Suprapubic skin (tissue), 4 donors: Measurements from ENCODE around the gene ZNF598. TPM values are rescaled to one million over a fixed set of nuclear protein-coding genes. Genes with fewer than 3 reads are reported as not detected.

Experiments used
- DNase-seq, 2 donors: peaks; one replicate each; pipeline ENCODE4 v3.0.0-alpha.2; 2019; ENCODE audit warnings: low spot score in 2 of 2
- H3K27ac ChIP-seq: fragments of 200-600 bp; sonication (generic); one replicate; pipeline ENCODE4 v1.5.1; 2019
- H3K27me3 ChIP-seq: fragments of 200-600 bp; sonication (generic); one replicate; pipeline ENCODE4 v1.5.1; 2019
- H3K36me3 ChIP-seq: fragments of 200-600 bp; sonication (generic); one replicate; pipeline ENCODE4 v1.5.1; 2019
- H3K4me1 ChIP-seq: fragments of 200-600 bp; sonication (generic); one replicate; pipeline ENCODE4 v1.5.1; 2019
- H3K4me3 ChIP-seq: fragments of 200-600 bp; sonication (generic); one replicate; pipeline ENCODE4 v1.5.1; 2019; ENCODE audit warnings: mild to moderate bottlenecking
- H3K9me3 ChIP-seq: fragments of 200-600 bp; sonication (generic); one replicate; pipeline ENCODE4 v1.5.1; 2019
- EP300 ChIP-seq: sonication (generic); formaldehyde crosslinking; IDR thresholded peaks from one replicate; pipeline ENCODE4 v1.6.1; 2017; ENCODE audit warnings: antibody characterized with exemption
- POLR2A ChIP-seq, 2 donors: fragments of 450-650 bp; IDR thresholded peaks; one replicate each; pipeline ENCODE4 v1.6.1; 2017; ENCODE audit warnings: antibody characterized with exemption in 2 of 2, mild to moderate bottlenecking in 2 of 2, moderate library complexity in 2 of 2
- POLR2AphosphoS5 ChIP-seq, 3 donors: sonication (generic); formaldehyde crosslinking; IDR thresholded peaks; one replicate each; pipeline ENCODE4 v1.6.1; 2017; ENCODE audit warnings: antibody characterized with exemption in 3 of 3
- WGBS: methylation state at CpG from one replicate; pipeline ENCODE4 v1.1.5; 2018; 5-methylcytosine and 5-hydroxymethylcytosine counted together
- total RNA-seq, 4 donors: library from RNA; depleted of rRNA; stranded (reverse); fragments of >200 nt; gene quantifications; one replicate each; pipeline ENCODE4 v1.1.0, GENCODE V29; 2016
- TF ChIP-seq, protein P1 (sequence below), 2 donors: fragments of 200-600 bp in 1 of 2; fragments of 450-650 bp in 1 of 2; sonication (generic) in 1 of 2; IDR thresholded peaks; one replicate each; pipeline ENCODE4 v1.5.1; 2016 to 2019; ENCODE audit warnings: antibody characterized with exemption in 2 of 2, mild to moderate bottlenecking in 1 of 2, moderate library complexity in 1 of 2

ZNF598 gene
- total RNA-seq, 4 donors from 2014 or later = 69.4 to 103 (median 84.0) TPM

DNA sequence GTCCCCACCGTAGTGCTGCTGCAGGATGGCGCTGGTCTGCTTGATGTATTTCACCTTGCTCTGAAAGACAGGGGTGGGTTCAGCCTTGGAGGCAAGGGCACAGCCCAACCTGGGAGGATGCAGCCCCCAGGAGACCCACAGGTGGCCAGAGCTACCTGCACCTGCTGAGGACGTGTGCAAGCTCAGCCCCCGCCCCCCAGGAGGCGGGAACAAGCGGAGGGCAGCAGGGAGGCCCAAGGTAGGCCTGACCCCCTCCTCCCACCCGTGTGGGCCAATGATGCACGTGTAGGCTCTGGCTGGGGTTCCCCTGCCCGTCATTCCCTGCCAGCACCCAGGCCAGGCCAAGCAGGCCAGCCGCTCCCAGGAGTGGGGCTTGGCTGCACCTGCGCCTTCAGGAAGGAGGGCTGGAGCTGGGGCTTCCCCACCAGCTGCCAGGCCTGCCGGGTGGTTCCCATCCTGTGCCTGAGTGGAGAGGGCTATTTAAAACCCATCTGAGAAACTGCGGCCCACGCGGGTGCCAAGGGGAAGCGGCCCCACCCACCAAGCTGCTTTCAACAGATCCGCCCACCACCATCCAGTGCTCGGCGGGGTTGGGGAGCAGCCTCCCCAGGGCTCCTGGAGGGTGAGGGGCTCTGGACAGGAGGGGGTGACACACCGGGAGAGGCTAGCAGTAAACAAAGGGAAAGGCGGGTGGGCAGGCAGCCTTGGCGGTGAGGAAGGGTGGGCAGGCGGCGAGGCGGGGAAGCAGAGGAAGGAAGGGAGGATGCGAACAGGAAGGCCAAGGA is 34.2 kb upstream of the ZNF598 start:
- 62% methylated on average over 16 of the region's 26 CpGs for WGBS
- DNase-seq = peak in 1 of 2 donors; percentile 70
- peaks cover 68% of the 10 kb centered on the region for H3K4me1 ChIP-seq
- H3K36me3 ChIP-seq = no peaks in the 10 kb centered on the region
- peak overlapping the region; percentile 10 for H3K27ac ChIP-seq
- H3K4me3 ChIP-seq = no peak overlapping the region
- TF ChIP-seq EP300 (no peak), POLR2A (IDR thresholded peaks at IDR 0.05) (no peak), POLR2AphosphoS5 (IDR thresholded peaks at IDR 0.05) (no peak)
- H3K27me3 ChIP-seq = no peaks in the 10 kb centered on the region
- no peaks in the 10 kb centered on the region for H3K9me3 ChIP-seq

DNA sequence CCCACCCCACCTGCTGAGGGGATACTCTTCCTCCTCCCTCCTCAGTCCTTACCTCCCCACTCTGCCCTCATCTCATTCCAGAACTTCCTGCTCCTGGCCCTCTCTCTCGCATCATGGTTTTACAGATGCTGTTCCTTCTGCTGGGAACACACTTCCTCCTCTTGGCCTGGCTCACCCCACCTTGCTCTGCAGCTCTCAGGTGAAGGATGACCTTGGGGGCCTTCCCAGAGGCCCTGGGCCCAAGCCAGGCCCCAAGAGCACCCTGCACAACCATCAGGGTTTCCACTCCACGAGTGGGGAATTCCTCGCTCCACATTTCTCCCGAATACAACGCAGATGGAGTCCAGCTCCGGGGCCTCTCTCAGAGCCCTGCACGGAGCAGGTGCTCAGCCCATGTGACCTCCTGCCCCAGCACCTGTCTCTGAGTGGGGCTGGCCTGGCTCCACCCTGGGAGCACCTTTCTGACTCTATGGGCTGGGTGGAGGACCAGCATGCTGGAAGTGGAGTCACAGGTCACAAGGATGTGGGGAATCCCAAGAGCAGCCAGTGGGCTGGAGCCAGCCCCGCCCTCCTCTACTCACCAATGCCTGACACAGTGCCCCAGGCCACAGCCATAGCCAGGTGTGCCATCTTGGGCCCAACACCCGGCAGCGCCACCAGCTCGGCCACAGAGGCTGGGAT is 33.5 kb upstream of the ZNF598 start:
- WGBS = 78% methylated on average over 6 of the region's 11 CpGs
- H3K4me1 ChIP-seq = peaks cover 70% of the 10 kb centered on the region

DNA sequence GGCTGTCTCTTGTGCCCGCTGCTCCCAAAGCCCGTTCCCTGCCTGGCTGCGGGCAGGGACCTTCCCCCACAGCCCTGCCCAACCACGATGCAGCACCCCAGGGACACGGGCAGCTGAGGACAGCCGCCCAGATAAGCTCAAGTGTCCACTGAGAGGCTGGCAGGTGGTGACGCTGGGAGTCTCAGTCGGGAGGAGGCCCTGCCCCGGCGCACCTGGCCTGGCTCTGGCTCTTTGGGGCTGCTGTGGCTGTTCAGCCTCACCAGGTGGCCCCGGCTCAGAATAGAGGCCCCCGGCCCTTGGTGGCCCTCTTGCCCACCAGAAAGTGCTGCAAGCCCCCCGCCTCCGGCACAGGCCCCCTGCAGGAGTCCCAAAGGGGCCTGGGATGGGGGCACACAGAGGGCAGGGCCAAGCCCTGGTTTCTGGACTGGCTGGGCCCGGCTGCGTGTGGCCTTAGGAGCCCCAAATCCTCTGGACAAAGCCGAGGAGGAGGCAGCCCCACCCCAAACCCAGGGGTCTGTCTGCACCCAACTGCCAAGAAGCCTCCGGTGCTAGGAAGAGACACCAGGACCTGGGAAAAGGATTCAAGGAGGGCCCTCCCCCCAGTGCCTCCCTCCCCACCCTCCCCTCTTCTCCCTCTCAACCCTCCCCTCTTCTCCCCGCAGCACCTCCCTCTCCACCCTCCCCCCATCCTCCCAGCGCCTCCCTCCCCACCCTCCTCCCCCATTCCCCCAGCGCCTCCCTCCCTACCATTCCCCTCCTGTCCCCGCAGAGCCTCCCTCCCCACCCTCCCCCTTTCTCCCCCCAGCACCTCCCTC is 32.8 kb upstream of the ZNF598 start:
- no peaks in the 10 kb centered on the region for H3K9me3 ChIP-seq
- H3K4me3 ChIP-seq = no peak overlapping the region
- H3K27me3 ChIP-seq = no peaks in the 10 kb centered on the region
- peaks cover 4% of the 10 kb centered on the region for H3K36me3 ChIP-seq
- H3K4me1 ChIP-seq = peaks cover 76% of the 10 kb centered on the region
- no peak for DNase-seq
- TF ChIP-seq EP300 (no peak), POLR2A (IDR thresholded peaks at IDR 0.05) (no peak), POLR2AphosphoS5 (IDR thresholded peaks at IDR 0.05) (no peak)
- TF ChIP-seq, protein P1, sequence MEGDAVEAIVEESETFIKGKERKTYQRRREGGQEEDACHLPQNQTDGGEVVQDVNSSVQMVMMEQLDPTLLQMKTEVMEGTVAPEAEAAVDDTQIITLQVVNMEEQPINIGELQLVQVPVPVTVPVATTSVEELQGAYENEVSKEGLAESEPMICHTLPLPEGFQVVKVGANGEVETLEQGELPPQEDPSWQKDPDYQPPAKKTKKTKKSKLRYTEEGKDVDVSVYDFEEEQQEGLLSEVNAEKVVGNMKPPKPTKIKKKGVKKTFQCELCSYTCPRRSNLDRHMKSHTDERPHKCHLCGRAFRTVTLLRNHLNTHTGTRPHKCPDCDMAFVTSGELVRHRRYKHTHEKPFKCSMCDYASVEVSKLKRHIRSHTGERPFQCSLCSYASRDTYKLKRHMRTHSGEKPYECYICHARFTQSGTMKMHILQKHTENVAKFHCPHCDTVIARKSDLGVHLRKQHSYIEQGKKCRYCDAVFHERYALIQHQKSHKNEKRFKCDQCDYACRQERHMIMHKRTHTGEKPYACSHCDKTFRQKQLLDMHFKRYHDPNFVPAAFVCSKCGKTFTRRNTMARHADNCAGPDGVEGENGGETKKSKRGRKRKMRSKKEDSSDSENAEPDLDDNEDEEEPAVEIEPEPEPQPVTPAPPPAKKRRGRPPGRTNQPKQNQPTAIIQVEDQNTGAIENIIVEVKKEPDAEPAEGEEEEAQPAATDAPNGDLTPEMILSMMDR (IDR thresholded peaks at IDR 0.05) = no peak
- no peak overlapping the region for H3K27ac ChIP-seq
- WGBS = 64% methylated on average over 9 of the region's 22 CpGs

More for the DNA sequence above, 33.5 kb upstream of the ZNF598 start:
- Histone ChIP-seq H3K4me3 (no peak overlapping the region), H3K27me3 (no peaks in the 10 kb centered on the region), H3K9me3 (no peaks in the 10 kb centered on the region), H3K36me3 (no peaks in the 10 kb centered on the region), H3K27ac (no peak overlapping the region)
- peak in 1 of 2 donors; percentile 65 for DNase-seq
- TF ChIP-seq POLR2A (IDR thresholded peaks at IDR 0.05) (no peak), POLR2AphosphoS5 (IDR thresholded peaks at IDR 0.05) (no peak), EP300 (no peak)
- TF ChIP-seq, protein P1 (IDR thresholded peaks at IDR 0.05) = no peak

DNA sequence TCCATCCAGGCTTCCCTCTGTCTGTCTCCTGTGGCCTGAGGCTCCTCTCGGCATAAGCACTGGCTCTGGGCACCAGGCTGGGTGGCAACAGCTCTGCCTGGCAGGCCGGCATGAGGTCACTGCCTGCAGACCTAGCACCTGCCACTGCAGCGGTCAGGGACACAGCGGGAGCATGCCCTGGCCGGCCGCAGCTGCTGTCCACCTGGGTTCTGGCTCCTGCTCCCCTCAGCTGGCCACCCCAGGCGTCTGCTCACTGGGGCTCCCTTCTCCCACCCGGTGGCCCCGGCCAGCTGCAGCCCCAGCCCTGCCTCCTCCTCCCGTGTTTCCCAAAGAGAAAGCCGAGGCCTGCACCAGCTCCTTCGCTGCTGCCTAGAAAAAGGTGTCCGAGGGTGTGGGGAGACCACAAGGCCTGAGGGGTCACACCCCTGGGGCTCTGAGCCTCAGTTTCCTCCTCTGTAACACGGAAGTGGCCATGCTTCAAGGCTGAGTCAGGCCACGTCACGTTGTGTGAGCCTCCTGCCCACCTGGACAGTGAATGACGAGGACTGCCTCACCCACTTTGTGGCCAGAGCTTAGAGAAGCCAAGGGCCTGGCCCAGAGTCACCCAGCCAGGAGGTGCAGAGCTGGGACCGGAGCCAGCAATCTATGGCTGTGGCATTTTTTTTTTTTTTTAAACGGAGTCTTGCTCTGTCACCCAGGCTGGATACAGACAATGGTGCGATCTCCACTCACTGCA is 31.3 kb upstream of the ZNF598 start:
- Histone ChIP-seq H3K36me3 (peaks cover 9% of the 10 kb centered on the region), H3K4me1 (peaks cover 75% of the 10 kb centered on the region), H3K27ac (no peak overlapping the region), H3K9me3 (no peaks in the 10 kb centered on the region), H3K27me3 (no peaks in the 10 kb centered on the region), H3K4me3 (no peak overlapping the region)
- TF ChIP-seq POLR2AphosphoS5 (IDR thresholded peaks at IDR 0.05) = no peak
- WGBS = 94% methylated on average over 7 of the region's 20 CpGs
- peak in 1 of 2 donors; percentile 60 for DNase-seq

DNA sequence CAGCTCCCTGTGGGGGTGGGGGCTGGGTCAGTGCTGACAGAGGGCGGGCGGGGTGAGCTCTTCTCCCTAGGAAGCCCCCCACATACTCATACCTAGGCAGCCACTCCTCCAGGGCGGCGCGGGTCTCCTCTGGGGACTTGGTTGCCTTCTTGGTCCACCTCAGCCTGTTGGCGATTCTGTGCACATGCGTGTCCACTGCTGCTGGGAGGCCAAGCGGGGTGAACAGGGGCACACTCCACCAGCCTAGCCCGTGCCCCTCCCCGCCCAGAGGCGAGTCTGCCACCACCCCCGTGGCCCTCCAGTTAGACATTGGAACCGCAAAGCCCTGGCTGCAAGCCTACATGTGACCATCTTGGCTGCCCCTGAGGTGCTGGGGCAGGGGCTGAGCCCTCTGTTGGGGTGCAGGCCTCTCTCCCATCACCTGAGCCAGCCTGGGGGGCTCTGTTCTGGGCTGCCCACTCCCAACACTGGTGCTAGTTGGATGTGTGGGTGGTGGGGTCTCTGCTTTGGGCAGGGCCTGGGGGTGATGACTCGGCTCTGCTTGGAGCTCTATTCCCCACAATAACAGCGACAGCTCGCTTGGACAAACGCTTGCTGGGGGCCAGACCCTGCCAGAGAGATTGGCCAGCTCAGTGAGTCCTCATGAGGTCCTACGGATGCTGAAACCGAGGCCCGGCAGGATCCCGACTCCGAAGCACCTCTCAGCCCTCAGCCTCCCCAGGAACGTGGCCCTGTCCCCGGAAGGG is 30.6 kb upstream of the ZNF598 start:
- DNase-seq = peak in 1 of 2 donors; percentile 70
- no peak for TF ChIP-seq POLR2AphosphoS5 (IDR thresholded peaks at IDR 0.05)
- TF ChIP-seq, protein P1 (IDR thresholded peaks at IDR 0.05) = no peak
- no peak for TF ChIP-seq POLR2A (IDR thresholded peaks at IDR 0.05)
- TF ChIP-seq EP300 = no peak
- no peak overlapping the region for H3K4me3 ChIP-seq
- peaks cover 9% of the 10 kb centered on the region for H3K36me3 ChIP-seq
- H3K27me3 ChIP-seq = no peaks in the 10 kb centered on the region
- H3K4me1 ChIP-seq = peaks cover 81% of the 10 kb centered on the region
- WGBS = 89% methylated on average over 9 of the region's 24 CpGs
- H3K9me3 ChIP-seq = no peaks in the 10 kb centered on the region
- H3K27ac ChIP-seq = peak overlapping the region; percentile 64
